Fibroblast of skin of left biceps (primary cell): Measurements from ENCODE around the gene CACNA1B.
"Not testable (repeated sequence)": the region's sequence is repeated elsewhere in the genome, so short reads cannot be mapped to it uniquely, and the experiment has no call there.

Source experiments
- DNase-seq, 2 experiments: peaks; one replicate each; pipeline ENCODE4 v3.0.0-alpha.2; 2013; ENCODE audit warnings: low read depth in 2 of 2

CACNA1B gene

GRCh38 chr9:137877506-137878122 is at the start of gene CACNA1B:
CACNA1B (plus strand) TSS chr9:137877782; CDS start chr9:137877934, 152 bp downstream.
- DNase-seq, result not testable (repeated sequence)

GRCh38 chr9:137827908-137828526 is 49.6 kb upstream of the CACNA1B start:
- no peak for DNase-seq

- no peak for DNase-seq
Observed at GRCh38 chr9:137828527-137829259, 48.9 kb upstream of the CACNA1B start.

- DNase-seq, result no peak
Observed at GRCh38 chr9:137829260-137829996, 48.2 kb upstream of the CACNA1B start.

GRCh38 chr9:137832191-137832700 is 45.3 kb upstream of the CACNA1B start:
- DNase-seq, result no peak

- no peak for DNase-seq
Observed at GRCh38 chr9:137832830-137833590, 44.6 kb upstream of the CACNA1B start.

GRCh38 chr9:137833721-137834613 is 43.6 kb upstream of the CACNA1B start:
- DNase-seq, result no peak

GRCh38 chr9:137834846-137835546 is 42.6 kb upstream of the CACNA1B start:
- DNase-seq, result no peak

GRCh38 chr9:137836151-137836830 is 41.3 kb upstream of the CACNA1B start:
- no peak for DNase-seq

- no peak for DNase-seq
Observed at GRCh38 chr9:137836831-137837241, 40.7 kb upstream of the CACNA1B start.

- DNase-seq, result no peak
Observed at GRCh38 chr9:137837345-137838278, 40.0 kb upstream of the CACNA1B start.

- DNase-seq, result no peak
Observed at GRCh38 chr9:137838576-137838975, 39.0 kb upstream of the CACNA1B start.

GRCh38 chr9:137843355-137843754 is 34.2 kb upstream of the CACNA1B start:
- DNase-seq, result no peak

GRCh38 chr9:137851516-137852267 is 25.9 kb upstream of the CACNA1B start:
- DNase-seq, result no peak

GRCh38 chr9:137853392-137853995 is 24.1 kb upstream of the CACNA1B start:
- DNase-seq, result no peak

- DNase-seq, result no peak
Observed at GRCh38 chr9:137860361-137860760, 17.2 kb upstream of the CACNA1B start.
